HepG2 (cell line): Measurements from ENCODE around the gene POU4F2. TPM values are rescaled to one million over a fixed set of nuclear protein-coding genes. Genes with fewer than 3 reads are reported as not detected.

Experiments used
- ATAC-seq: fragments of 200-7000 bp; cut with Tn5 transposase; 3 replicates; pipeline ENCODE4 v1.9.1; 2020; ENCODE audit warnings: mild to moderate bottlenecking, moderate library complexity
- BruUV-seq: library from RNA; stranded (reverse); fragments of 400-500 nt; replicated peaks from 2 replicates; lab custom pipeline; 2021; lab: Mats Ljungman, UMichigan
- CTCF ChIA-PET: fragments of 300-600 bp; formaldehyde crosslinking; extraction: SDS; loops from one replicate; lab custom pipeline; 2021; ENCODE audit warnings: low total read pairs, inconsistent platforms, low intra/inter-chr PET ratio; lab: Yijun Ruan, JAX
- POLR2A ChIA-PET: fragments of 350-600 bp; sonication (Branson Sonifier 250); formaldehyde crosslinking; loops from one replicate; lab custom pipeline; 2020; ENCODE audit warnings: antibody characterized with exemption, inconsistent platforms; lab: Yijun Ruan, JAX
- DNase-seq: peaks from one replicate; pipeline ENCODE4 v3.0.0-alpha.2; 2015; ENCODE audit warnings: low spot score
- FAIRE-seq: peaks from 3 replicates; lab custom pipeline; 2011; peaks lifted over from hg19 to GRCh38; lab: Jason Lieb, UNC
- H2AFZ ChIP-seq: one replicate; pipeline ENCODE4 v1.6.1; 2011; ENCODE audit warnings: low read length, inconsistent platforms
- H3K27ac ChIP-seq: fragments of 300-600 bp; 3 replicates; pipeline ENCODE4 v1.8.0; 2011; ENCODE audit warnings: mixed run types, mild to moderate bottlenecking, mixed read lengths, low read length, inconsistent platforms; ENCODE audit not compliant: insufficient read depth; ENCODE audit errors: extremely low read length
- H3K27me3 ChIP-seq, 2 experiments: fragments of 200-600 bp in 1 of 2; 2 replicates in 1 of 2; 3 replicates in 1 of 2; pipeline versions ENCODE4 v1.6.0 to v1.8.0; 2011; ENCODE audit warnings: low read length in 2 of 2, mild to moderate bottlenecking in 2 of 2, moderate library complexity in 2 of 2, inconsistent platforms in 1 of 2; ENCODE audit not compliant: insufficient read depth in 2 of 2, control insufficient read depth in 1 of 2
- H3K36me3 ChIP-seq, 2 experiments: fragments of 200-600 bp in 1 of 2; replicated peaks in 1 of 2; 2 replicates in 1 of 2; 3 replicates in 1 of 2; pipeline versions ENCODE4 v1.5.1 to v1.8.0; 2011; ENCODE audit warnings: low read length in 2 of 2, inconsistent platforms in 1 of 2; ENCODE audit not compliant: insufficient read depth in 2 of 2, control insufficient read depth in 1 of 2
- H3K4me1 ChIP-seq: 2 replicates; pipeline ENCODE4 v1.5.1; 2012; ENCODE audit warnings: low read length, inconsistent platforms; ENCODE audit not compliant: insufficient read depth
- H3K4me2 ChIP-seq: 2 replicates; pipeline ENCODE4 v1.6.0; 2011; ENCODE audit warnings: low read depth, low read length, inconsistent platforms
- H3K4me3 ChIP-seq, 3 experiments: fragments of 200-600 bp in 1 of 3; sonication (generic), shearing (Covaris generic) in 1 of 3; replicated peaks in 1 of 3; 2 replicates each; pipeline ENCODE4 v1.5.1; 2011 to 2016; ENCODE audit warnings: low read length in 3 of 3, inconsistent platforms in 2 of 3, low read depth in 2 of 3, mild to moderate bottlenecking in 2 of 3, control low read depth in 1 of 3, mixed read lengths in 1 of 3; ENCODE audit not compliant: insufficient read depth in 1 of 3
- H3K79me2 ChIP-seq: one replicate; pipeline ENCODE4 v1.6.1; 2011; ENCODE audit warnings: low read length, inconsistent platforms; ENCODE audit not compliant: insufficient read depth
- H3K9ac ChIP-seq: 2 replicates; pipeline ENCODE4 v1.6.0; 2011; ENCODE audit warnings: mild to moderate bottlenecking, low read depth, low read length, inconsistent platforms; ENCODE audit not compliant: insufficient read depth
- H3K9me3 ChIP-seq: 2 replicates; pipeline ENCODE4 v1.5.1; 2012; ENCODE audit warnings: mild to moderate bottlenecking, low read length
- H4K20me1 ChIP-seq: 2 replicates; pipeline ENCODE4 v1.6.0; 2011; ENCODE audit warnings: inconsistent platforms, mild to moderate bottlenecking, low read length, moderate library complexity; ENCODE audit not compliant: insufficient read depth
- ATF5 ChIP-seq: sonication (generic); formaldehyde crosslinking; IDR thresholded peaks from 2 replicates; pipeline ENCODE4 v1.4.0; 2020; ENCODE audit warnings: mild to moderate bottlenecking, low read depth, missing genetic modification reagents
- NCOA1 ChIP-seq: sonication (generic); formaldehyde crosslinking; IDR thresholded peaks from 2 replicates; pipeline ENCODE4 v1.9.0; 2021; ENCODE audit warnings: missing genetic modification reagents
- NFIB ChIP-seq: sonication (generic); formaldehyde crosslinking; IDR thresholded peaks from 2 replicates; pipeline ENCODE4 v1.9.0; 2021; ENCODE audit warnings: missing genetic modification reagents, mild to moderate bottlenecking, borderline replicate concordance
- ZBTB39 ChIP-seq: sonication (generic); formaldehyde crosslinking; IDR thresholded peaks from 2 replicates; pipeline ENCODE4 v1.5.0; 2020; ENCODE audit warnings: missing genetic modification reagents
- ZNF251 ChIP-seq: sonication (generic); formaldehyde crosslinking; IDR thresholded peaks from 2 replicates; pipeline ENCODE4 v1.9.0; 2021; ENCODE audit warnings: mild to moderate bottlenecking, missing genetic modification reagents
- ZNF280D ChIP-seq: sonication (generic); formaldehyde crosslinking; IDR thresholded peaks from 2 replicates; pipeline ENCODE4 v1.5.1; 2020; ENCODE audit warnings: mild to moderate bottlenecking, missing genetic modification reagents
- WGBS: methylation state at CpG from one replicate; pipeline ENCODE4 v1.1.6; 2017; ENCODE audit warnings: low lambda C conversion rate; 5-methylcytosine and 5-hydroxymethylcytosine counted together
- in situ Hi-C: cut with HindIII; loops from 2 replicates; pipeline ENCODE4 v1.10.0; 2017; ENCODE audit warnings: low pct_unique_long_range_greater_than_20kb; ENCODE audit not compliant: extremely low pct_ligation_motif_present
- intact Hi-C: fragments of 100-400 bp; cut with micrococcal nuclease; formaldehyde crosslinking; loops from one replicate; pipeline ENCODE4 v1.10.0; 2022; ENCODE audit not compliant: unreplicated experiment
- polyA plus RNA-seq, 8 experiments: library from polyadenylated mRNA; depleted of rRNA in 3 of 8; stranded (reverse) in 7 of 8; unstranded in 1 of 8; fragments of >200 nt; fragmentation: Illumina TruSeq in 4 of 8; extraction: Trizol in 4 of 8; gene quantifications; 2 replicates each; pipeline versions ENCODE4 v1.2.1 to v1.2.3, GENCODE V29; 2011 to 2016; ENCODE audit warnings: low read depth in 4 of 8, missing spikeins in 1 of 8, mixed read lengths in 1 of 8; ENCODE audit not compliant: insufficient read depth in 1 of 8
- total RNA-seq, 5 experiments: library from RNA; depleted of rRNA; stranded (reverse); fragments of >200 nt; fragmentation: Illumina TruSeq; extraction: Trizol; gene quantifications; 2 replicates each; pipeline ENCODE4 v1.2.3, GENCODE V29; 2016; ENCODE audit warnings: low read depth in 1 of 5

The POU4F2 gene
- total and polyA plus RNA-seq, 2 of the 13 experiments (the other 11 are each of a cell fraction or from before 2014, with no cell fraction given): not detected

- intact Hi-C loops (no loop called here), in situ Hi-C loops (loop anchor here (10.0 kb wide), 1 partner anchor 89 kb away; no protein-coding TSS in a partner anchor)
- H3K9ac ChIP-seq: no peak overlapping the region
- TF ChIP-seq ZBTB39 (no peak), NCOA1 (no peak), ZNF251 (CRISPR knock-in tag) (no peak), ZNF280D (CRISPR knock-in tag) (no peak), NFIB (CRISPR knock-in tag) (no peak), ATF5 (CRISPR knock-in tag) (no peak)
- no peak overlapping the region for H3K4me3 ChIP-seq
- no peak overlapping the region for H2AFZ ChIP-seq
- no peak overlapping the region for H3K4me2 ChIP-seq
- no peaks in the 10 kb centered on the region for H4K20me1 ChIP-seq
- H3K27ac ChIP-seq: no peak overlapping the region
- FAIRE-seq: no peak
- H3K27me3 ChIP-seq: peaks cover 3 to 11% of the 10 kb centered on the region in 2 experiments; a peak in 2 of 5 replicates
- no peaks in the 10 kb centered on the region for H3K9me3 ChIP-seq
- H3K4me1 ChIP-seq: no peaks in the 10 kb centered on the region
- no peaks in the 10 kb centered on the region for H3K79me2 ChIP-seq
- ChIA-PET POLR2A (no interaction called here), CTCF (no interaction called here)
- DNase-seq: no peak
- H3K36me3 ChIP-seq: no peaks in the 10 kb centered on the region
- peak; percentile 43; the same call in 1 of the 3 replicates for ATAC-seq
- no TSS peak for BruUV-seq
- 11% methylated on average over 7 of the region's 7 CpGs for WGBS
These were observed 5.3 kb upstream of the POU4F2 start for GRCh38 chr4:146633471-146633800.
